Embryonic facial prominence (tissue), 1 donor: ENCODE measurements around the gene NLRC4.
"Not testable (repeated sequence)": the region's sequence is repeated elsewhere in the genome, so short reads cannot be mapped to it uniquely, and the experiment has no call there.

Experiments
- DNase-seq: peaks from one replicate; pipeline ENCODE4 v3.0.0-alpha.2; 2016; ENCODE audit errors: extremely low spot score

NLRC4 gene, protein sequence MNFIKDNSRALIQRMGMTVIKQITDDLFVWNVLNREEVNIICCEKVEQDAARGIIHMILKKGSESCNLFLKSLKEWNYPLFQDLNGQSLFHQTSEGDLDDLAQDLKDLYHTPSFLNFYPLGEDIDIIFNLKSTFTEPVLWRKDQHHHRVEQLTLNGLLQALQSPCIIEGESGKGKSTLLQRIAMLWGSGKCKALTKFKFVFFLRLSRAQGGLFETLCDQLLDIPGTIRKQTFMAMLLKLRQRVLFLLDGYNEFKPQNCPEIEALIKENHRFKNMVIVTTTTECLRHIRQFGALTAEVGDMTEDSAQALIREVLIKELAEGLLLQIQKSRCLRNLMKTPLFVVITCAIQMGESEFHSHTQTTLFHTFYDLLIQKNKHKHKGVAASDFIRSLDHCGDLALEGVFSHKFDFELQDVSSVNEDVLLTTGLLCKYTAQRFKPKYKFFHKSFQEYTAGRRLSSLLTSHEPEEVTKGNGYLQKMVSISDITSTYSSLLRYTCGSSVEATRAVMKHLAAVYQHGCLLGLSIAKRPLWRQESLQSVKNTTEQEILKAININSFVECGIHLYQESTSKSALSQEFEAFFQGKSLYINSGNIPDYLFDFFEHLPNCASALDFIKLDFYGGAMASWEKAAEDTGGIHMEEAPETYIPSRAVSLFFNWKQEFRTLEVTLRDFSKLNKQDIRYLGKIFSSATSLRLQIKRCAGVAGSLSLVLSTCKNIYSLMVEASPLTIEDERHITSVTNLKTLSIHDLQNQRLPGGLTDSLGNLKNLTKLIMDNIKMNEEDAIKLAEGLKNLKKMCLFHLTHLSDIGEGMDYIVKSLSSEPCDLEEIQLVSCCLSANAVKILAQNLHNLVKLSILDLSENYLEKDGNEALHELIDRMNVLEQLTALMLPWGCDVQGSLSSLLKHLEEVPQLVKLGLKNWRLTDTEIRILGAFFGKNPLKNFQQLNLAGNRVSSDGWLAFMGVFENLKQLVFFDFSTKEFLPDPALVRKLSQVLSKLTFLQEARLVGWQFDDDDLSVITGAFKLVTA

DNA sequence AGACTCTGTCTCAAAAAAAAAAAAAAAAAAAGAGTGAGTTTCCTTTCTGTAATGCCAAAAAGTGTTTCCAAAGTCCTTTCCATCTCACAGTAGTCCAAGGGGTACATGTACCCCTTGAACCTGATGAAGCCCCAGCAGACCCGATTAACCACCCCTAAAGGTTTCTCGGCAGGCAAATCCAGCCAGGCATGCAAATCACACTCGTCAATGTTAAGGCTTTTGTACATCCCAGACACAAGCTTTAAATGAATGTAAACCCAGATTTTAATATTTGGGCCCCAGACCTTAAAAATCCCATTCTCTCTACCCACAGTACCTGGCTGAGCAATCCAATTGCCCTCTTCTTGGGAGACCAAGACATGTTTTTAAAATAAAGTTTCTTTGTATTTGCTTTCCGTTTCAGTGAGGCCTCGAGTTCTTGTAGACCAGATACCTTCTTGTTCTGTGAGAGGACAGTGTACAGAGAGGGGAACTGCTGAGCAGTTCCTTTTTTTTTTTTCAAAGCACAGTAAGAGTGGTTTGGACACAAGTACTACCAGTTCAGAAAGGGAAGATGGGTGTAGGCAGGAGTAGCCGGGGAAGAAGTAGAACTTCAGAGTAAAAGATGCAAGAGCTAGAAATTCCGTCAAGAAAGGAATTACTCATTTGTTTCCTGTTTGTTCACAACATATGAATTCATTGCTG, at the start of gene NLRC4:
Gene NLRC4 (minus strand): TSS at position 465 of the 684 bp plus-strand sequence. CDS start 8,111 bp downstream, outside the sequence.
- DNase-seq, result no peak

DNA sequence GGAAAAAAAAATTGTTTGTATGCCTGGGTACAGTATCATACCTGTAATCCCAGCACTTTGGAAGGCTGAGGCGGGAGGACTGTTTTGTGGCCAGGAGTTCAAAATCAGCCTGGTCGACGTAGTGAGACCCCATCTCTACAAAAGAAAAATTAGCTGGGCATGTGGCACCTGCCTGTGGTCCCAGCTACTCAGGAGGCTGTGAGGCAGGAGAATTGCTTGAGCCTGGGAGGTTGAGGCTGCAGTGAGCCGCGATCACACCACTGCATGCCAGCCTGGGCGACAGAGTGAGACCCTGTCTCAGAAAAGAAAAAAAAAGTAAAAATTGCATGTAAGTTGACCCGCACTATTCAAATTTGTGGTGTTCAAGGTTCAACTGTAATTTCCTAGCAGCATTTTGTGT, 45.9 kb upstream of the NLRC4 start:
- no peak for DNase-seq

DNA sequence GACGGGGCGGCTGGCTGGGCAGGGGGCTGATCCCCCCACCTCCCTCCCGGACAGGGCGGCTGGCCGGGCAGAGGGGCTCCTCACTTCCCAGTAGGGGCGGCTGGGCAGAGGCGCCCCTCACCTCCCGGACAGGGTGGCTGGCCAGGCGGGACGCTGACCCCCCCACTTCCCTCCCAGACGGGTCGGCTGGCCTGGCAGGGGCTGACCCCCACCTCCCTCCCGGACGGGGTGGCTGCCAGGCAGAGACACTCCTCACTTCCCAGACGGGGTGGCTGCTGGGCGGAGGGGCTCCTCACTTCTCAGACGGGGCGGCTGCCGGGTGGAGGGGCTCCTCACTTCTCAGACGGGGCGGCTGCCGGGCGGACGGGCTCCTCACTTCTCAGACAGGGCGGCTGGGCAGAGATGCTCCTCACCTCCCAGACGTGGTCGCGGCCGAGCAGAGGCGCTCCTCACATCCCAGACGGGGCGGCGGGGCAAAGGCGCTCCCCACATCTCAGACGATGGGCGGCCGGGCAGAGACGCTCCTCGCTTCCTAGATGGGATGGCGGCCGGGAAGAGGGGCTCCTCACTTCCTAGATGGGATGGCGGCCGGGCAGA, 29.4 kb upstream of the NLRC4 start:
- not testable (repeated sequence) for DNase-seq

DNA sequence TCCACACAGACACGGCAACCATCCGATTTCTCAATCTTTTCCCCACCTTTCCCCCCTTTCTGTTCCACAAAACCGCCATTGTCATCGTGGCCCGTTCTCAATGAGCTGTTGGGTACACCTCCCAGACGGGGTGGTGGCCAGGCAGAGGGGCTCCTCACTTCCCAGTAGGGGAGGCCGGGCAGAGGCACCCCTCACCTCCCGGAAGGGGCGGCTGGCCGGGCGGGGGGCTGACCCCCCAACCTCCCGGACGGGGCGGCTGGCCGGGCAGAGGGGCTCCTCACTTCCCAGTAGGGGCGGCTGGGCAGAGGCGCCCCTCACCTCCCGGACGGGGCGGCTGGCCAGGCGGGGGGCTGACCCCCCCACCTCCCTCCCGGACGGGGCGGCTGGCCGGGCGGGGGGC, 28.8 kb upstream of the NLRC4 start:
- DNase-seq, result not testable (repeated sequence)

DNA sequence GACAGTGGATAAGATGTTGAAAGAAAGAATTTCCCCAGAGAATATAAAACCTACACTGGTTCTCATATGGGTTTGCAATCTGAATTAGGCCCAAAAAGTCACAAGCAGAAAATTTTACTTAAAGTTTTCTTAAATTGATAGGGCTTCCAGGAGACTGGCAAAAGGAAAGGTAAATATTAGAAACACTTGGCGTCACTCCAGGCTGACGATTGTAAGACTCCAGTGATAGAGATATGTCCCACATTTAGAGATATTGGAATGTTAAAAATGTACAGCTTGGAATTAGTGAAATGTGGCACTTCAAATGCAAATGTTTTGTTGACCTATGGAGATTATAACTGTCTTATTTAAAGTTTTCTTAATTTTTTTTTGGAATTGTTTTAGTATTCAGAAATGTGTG, 27.1 kb upstream of the NLRC4 start:
- no peak for DNase-seq

DNA sequence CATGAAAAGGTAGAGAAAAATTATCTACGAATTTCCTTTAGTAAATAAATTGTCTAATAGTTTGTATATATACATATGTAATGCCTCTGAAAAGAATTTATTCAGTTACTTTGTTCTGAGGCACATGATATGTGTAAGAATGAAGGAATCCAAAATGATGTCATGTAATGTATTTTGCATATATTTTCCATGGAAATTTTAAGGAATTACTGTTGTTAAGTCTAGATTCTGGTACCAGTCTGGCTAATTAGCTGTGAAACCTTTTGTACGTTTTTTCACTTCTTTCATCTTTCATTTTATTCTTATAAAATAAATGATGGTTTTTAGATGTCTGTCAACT, 25.3 kb upstream of the NLRC4 start:
- DNase-seq, result no peak

DNA sequence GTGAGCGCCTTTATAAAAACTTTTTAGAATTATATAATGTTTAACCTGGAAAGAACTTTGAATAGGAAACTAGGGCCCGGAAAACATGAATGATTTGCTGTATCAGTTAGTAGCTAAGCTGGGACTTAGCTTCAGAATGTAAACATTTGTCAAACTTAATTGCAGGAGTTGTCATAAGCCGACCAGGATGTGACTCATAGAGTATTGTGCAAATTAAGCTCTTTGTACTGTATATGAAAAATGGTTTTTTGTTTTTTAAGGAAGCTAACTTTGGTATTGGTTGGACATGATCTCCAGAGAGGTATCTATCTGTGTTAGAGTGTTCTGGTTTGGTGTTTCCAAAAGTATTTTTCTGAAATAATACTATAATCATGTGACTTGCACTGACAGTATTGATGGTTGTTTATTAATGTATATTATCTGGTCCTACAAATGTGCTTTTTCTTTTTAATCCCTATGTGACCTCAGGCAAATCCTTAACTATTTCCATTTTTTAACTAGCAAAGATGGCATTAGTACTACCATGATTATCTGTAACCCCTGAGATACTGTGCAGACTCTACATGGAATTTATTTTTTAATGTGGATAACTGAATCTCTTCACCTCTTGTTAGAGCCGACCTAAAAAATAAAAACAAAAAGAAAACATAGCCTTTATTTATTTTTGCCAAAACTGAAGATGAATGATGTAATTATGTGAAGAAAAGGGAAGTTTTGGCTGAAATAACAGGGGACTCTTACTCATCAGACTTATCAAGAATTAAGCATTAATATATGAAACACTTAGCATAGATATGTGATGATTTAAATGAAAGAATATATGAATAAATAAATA, 24.7 kb upstream of the NLRC4 start:
- no peak for DNase-seq

DNA sequence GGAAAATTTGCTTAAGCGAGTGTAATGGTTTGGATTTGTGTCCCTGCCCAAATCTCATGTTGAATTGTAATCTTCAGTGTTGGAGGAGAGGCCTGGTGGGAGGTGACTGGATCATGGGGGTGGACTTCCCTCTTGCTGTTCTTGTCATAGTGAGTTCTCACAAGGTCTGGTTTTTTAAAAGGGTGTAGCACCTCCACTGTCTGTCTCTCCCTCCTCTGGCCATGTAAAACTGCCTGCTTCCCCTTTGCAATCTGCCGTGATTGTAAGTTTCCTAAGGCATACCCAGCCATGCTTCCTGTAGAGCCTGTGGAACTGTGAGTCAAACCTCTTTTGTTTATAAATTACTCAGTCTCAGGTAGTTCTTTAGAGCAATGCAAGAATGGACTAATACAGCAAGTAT, 19.6 kb upstream of the NLRC4 start:
- DNase-seq, result no peak

DNA sequence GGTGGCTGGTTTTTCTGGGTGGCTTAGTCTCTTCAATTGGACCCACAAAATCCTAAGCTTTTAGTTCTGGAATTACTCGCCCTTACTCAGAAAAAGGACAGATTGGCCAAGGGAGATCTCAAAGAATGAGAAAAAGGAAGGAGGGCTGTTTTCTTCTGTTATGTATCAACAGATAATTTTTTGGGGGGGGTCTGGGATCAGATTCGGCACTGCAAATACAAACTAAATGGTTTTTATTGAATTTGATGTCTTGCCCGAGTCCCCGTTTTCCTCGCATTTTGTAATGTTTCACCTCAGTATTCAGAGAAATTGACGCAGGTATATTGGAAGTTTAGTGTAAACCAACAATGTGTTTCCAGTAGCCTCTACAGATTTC, 13.8 kb upstream of the NLRC4 start:
- no peak for DNase-seq

DNA sequence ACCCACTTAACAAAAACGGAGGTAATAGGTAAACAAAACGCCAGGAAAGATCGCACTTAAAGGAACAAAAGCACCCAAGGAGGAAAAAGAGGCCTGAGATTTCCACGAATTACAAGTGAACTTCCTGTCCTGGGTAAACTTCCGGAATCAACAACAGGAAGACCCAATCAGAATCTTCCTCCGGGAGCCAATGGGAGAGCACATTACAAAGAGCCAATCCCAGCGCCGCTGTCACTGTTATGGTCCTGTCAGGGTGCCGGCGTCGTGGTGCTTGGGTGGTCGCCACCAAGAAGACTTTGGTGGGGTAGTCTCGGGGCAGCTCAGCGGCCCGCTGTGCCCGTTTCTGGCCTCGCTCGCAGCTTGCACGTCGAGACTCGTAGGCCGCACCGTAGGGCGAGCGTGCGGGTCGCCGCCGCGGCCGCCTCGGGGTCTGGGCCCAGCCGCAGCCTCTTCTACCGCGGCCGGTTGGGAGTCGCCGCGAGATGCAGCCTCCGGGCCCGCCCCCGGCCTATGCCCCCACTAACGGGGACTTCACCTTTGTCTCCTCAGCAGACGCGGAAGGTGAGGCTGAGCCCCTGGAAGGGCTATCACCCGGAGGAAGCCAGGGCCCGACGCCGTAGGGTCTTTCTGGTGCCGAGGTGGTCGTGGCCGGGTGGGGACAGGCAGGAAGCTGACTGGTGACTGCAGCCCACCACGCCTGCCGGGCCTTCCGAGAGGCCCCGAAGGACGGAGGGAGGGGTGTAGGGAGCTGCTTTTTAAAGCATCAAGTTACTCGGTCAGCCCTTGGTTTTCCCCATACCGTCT, 13.2 kb upstream of the NLRC4 start, which contains the start of gene YIPF4:
Gene YIPF4 (plus strand): TSS at position 231 of the 804 bp plus-strand sequence. CDS start 252 bp downstream, at position 483.
- peak; percentile 89 for DNase-seq

DNA sequence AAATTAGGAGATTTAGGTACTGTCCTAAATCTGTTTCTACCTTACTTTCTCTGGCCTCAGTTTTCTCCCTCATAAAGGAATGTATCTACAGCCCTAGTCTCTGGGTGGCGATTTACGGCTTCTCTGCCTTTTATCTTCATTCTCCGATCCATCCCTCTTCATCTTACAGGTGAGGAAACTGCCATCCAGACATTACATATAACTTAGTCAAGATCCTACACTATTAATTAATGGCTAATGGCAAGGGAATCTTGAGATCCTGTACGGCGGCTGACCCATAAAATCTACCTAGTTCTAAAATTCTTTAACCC, 12.6 kb upstream of the NLRC4 start:
- no peak for DNase-seq

DNA sequence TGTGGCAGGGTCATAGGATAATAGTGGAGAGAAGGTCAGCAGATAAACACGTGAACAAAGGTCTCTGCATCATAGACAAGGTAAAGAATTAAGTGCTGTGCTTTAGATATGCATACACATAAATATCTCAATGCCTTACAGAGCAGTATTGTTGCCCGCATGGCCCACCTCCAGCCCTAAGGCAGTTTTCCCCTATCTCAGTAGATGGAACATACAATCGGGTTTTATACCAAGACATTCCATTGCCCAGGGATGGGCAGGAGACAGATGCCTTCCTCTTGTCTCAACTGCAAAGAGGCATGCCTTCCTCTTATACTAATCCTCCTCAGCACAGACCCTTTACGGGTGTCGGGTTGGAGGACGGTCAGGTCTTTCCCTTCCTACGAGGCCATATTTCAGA, 11.1 kb upstream of the NLRC4 start:
- DNase-seq, result not testable (repeated sequence)

DNA sequence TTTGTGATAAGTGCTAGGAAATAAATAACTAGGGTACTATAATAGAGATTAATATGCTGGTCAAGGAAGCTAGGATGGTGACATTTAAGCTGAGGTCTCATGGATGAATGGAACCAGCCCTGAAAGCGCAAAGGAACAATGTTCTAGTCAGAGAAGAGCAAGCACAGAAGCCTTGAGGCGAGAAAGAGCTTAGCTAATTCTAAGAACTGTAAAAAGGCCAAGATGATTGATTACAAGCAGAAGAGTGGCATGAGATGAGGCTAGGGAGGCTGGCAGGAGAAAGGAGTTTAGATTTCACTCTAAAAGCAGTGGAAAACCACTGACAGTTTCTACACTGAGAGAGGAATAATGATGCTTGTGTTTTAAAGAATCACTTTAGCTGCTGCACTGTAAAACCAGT, 9.6 kb upstream of the NLRC4 start:
- no peak for DNase-seq

DNA sequence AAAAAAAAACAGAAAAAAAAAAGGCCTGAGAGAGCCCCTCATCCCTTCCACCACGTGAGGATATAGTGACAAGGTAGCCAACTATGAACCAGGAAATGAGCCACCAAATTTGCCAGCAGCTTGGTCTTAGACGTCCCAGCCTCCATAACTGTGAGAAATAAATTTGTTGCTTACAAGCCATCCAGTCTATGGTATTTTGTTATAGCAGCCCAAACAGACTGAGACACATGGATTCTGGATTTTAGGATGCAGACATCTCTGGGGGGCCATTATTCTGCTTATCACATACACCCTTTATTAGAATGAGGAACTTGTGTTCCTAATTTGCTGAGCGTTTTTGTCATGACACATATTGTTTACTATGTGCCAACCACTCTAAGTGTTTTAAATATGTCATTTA, 7.6 kb upstream of the NLRC4 start:
- no peak for DNase-seq

DNA sequence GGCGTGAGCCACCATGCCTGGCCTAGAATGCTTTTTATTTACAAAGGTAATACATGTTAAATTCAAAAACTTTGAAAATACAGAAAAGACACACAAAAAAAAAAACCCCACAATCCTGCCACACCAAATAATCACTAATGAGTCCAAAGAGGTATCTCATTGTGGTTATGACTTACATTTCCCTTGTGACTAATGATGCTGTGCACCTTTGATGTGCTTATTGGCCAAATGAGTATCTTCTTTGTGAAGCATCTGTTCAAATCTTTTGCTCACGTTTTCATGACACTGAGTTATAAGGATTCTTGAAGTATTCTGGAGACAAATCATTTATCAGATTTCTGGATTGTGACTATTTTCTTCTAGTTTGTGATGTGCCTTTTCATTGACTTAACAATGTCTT, 6.4 kb upstream of the NLRC4 start:
- DNase-seq, result no peak

DNA sequence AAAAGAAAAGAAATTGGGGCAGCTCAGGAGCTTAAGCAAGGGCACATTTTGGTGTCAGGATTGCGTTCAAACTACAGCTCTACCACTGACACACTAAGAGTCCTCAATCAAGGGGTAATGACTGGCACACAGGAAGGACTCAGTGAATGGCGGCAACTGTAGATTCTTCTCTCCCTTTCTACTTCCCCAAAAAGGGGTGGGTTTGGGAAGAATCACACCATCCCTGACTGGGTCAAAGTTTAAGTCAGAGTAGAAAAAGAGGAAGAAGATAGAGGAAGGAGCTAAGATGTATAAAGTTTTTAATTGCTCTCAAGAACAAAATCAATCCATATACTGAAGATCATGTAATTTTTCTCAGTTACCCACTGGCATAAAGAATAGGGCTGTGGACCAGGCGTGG, 2.6 kb downstream of the NLRC4 start:
- DNase-seq, result no peak

DNA sequence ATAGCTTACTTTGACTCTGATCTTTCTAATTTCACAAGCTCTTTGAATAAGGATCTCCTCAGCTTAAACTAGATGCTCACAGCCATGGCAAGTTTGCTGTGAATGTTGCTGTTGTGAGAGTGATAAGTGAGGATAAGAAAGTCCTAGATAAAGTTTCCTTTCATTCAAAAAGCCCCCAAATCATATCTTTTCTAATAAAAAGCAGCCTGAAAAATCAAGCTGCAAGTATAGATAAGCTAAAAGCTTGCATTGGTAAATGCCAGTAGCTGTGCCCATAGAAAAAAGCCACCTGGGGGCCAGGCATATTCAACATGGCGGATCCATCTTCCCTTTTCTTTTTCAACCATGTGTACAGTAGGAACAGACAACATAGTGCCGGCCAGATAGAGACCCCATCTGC, 4.3 kb downstream of the NLRC4 start:
- no peak for DNase-seq

DNA sequence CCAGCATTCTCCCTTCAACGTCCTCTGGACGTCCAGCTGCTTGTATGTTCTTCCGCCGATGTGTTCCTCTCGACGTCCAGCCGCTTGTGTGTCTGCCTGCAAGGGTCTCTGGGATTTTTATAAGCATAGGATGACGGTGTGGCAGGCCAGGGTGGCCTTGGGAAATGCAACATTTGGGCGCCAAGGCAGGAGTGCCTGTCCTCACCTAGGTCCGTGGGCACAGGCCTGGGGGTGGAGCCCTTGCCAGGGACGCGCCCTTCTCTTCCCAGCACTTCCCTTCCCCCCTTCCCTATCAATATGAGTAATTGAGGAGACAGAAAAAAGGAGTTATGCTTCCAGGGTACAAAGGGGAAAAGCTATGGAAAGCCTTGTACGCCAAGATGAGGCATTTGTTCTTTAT, 6.4 kb downstream of the NLRC4 start:
- no peak for DNase-seq

DNA sequence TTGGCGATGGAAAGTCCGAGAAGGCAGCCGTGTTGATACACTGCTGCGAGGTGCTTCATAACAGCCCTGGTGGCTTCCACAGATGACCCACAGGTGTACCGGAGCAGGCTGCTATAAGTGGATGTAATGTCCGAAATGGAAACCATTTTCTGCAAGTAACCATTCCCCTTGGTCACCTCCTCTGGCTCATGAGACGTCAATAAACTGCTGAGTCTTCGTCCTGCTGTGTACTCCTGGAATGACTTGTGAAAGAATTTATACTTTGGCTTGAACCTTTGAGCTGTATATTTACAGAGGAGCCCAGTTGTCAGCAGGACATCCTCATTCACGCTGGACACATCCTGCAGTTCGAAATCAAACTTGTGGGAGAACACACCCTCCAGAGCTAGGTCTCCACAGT, 14.4 kb downstream of the NLRC4 start:
- DNase-seq, result no peak

DNA sequence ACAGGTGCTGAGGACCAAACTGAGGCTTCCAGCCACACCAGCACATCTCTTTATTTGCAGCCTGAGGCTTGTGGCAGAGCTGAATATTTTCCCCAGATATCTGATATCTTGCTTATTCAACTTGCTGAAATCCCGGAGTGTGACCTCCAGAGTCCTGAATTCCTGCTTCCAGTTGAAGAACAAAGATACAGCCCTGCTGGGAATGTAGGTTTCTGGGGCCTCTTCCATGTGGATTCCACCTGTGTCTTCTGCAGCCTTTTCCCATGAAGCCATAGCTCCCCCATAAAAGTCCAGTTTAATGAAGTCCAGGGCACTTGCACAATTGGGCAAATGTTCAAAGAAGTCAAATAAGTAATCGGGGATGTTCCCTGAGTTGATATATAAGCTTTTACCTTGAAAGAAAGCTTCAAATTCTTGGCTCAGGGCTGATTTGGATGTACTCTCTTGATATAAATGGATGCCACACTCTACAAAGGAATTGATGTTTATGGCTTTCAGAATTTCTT, 14.9 kb downstream of the NLRC4 start:
- no peak for DNase-seq
